ENCODE data around the gene RNF166. TPM values are rescaled to one million over a fixed set of nuclear protein-coding genes. Genes with fewer than 3 reads are reported as not detected.

RNF166 gene
- total RNA-seq, 2 donors from 2014 or later = 11.6 to 30.3 TPM

GRCh38 chr16:88700322-88700635 is 5.9 kb downstream of the RNF166 start:
- H3K27me3 ChIP-seq (replicated peaks; ENCODE audit: insufficient read depth) = no peaks in the 10 kb centered on the region
- intact Hi-C loops (cut with DNase I) = no loop called here
- no peaks in the 10 kb centered on the region for H3K36me3 ChIP-seq
- H3K9me3 ChIP-seq = no peaks in the 10 kb centered on the region
- H3K4me1 ChIP-seq (replicated peaks) = peaks cover 2% of the 10 kb centered on the region
- no peak for TF ChIP-seq POLR2A (IDR thresholded peaks at IDR 0.05)
- no peak for TF ChIP-seq POLR2AphosphoS5 (IDR thresholded peaks at IDR 0.05)
- no peak for TF ChIP-seq CTCF (IDR thresholded peaks at IDR 0.05)
- DNase-seq (ENCODE audit: low spot score) = no peak
- H3K4me3 ChIP-seq = no peak overlapping the region
- H3K27ac ChIP-seq = no peak overlapping the region
- 84% methylated on average over 14 of the region's 14 CpGs for WGBS

- Histone ChIP-seq H3K9me3 (no peaks in the 10 kb centered on the region), H3K4me3 (no peak overlapping the region), H3K27ac (no peak overlapping the region), H3K36me3 (no peaks in the 10 kb centered on the region), H3K4me1 (replicated peaks) (no peaks in the 10 kb centered on the region), H3K27me3 (replicated peaks; ENCODE audit: insufficient read depth) (no peaks in the 10 kb centered on the region)
- TF ChIP-seq POLR2AphosphoS5 (IDR thresholded peaks at IDR 0.05) (no peak), CTCF (IDR thresholded peaks at IDR 0.05) (no peak), POLR2A (IDR thresholded peaks at IDR 0.05) (no peak)
- 93% methylated on average over 13 of the region's 16 CpGs for WGBS
- intact Hi-C loops (cut with DNase I) = no loop called here
- DNase-seq (ENCODE audit: low spot score) = no peak
These were observed 7.0 kb downstream of the RNF166 start for GRCh38 chr16:88699180-88699579.

- TF ChIP-seq POLR2A (IDR thresholded peaks at IDR 0.05) (no peak), POLR2AphosphoS5 (IDR thresholded peaks at IDR 0.05) (no peak), CTCF (IDR thresholded peaks at IDR 0.05) (no peak)
- Histone ChIP-seq H3K4me3 (no peak overlapping the region), H3K36me3 (no peaks in the 10 kb centered on the region), H3K9me3 (no peaks in the 10 kb centered on the region), H3K4me1 (replicated peaks) (no peaks in the 10 kb centered on the region), H3K27ac (no peak overlapping the region), H3K27me3 (replicated peaks; ENCODE audit: insufficient read depth) (no peaks in the 10 kb centered on the region)
- intact Hi-C loops (cut with DNase I) = no loop called here
- 98% methylated on average over 21 of the region's 25 CpGs for WGBS
- no peak for DNase-seq (ENCODE audit: low spot score)
These were observed 7.6 kb downstream of the RNF166 start for GRCh38 chr16:88698646-88699045.

GRCh38 chr16:88697831-88698615 is 8.2 kb downstream of the RNF166 start:
- Histone ChIP-seq H3K4me1 (replicated peaks) (no peaks in the 10 kb centered on the region), H3K36me3 (no peaks in the 10 kb centered on the region), H3K9me3 (no peaks in the 10 kb centered on the region), H3K27me3 (replicated peaks; ENCODE audit: insufficient read depth) (no peaks in the 10 kb centered on the region), H3K27ac (no peak overlapping the region), H3K4me3 (no peak overlapping the region)
- intact Hi-C loops (cut with DNase I) = no loop called here
- 77% methylated on average over 35 of the region's 37 CpGs for WGBS
- TF ChIP-seq POLR2A (IDR thresholded peaks at IDR 0.05) (no peak), CTCF (IDR thresholded peaks at IDR 0.05) (peak in 2 of 4 experiments; percentile 8 to 23)
- DNase-seq (ENCODE audit: low spot score) = no peak

- Histone ChIP-seq H3K4me1 (replicated peaks) (no peaks in the 10 kb centered on the region), H3K4me3 (no peak overlapping the region), H3K27me3 (replicated peaks; ENCODE audit: insufficient read depth) (no peaks in the 10 kb centered on the region), H3K36me3 (no peaks in the 10 kb centered on the region), H3K9me3 (no peaks in the 10 kb centered on the region), H3K27ac (no peak overlapping the region)
- WGBS = 90% methylated on average over 45 of the region's 47 CpGs
- no peak for TF ChIP-seq POLR2AphosphoS5 (IDR thresholded peaks at IDR 0.05)
- TF ChIP-seq POLR2A (IDR thresholded peaks at IDR 0.05) = no peak
- TF ChIP-seq CTCF (IDR thresholded peaks at IDR 0.05) = no peak
- DNase-seq (ENCODE audit: low spot score) = no peak
- intact Hi-C loops (cut with DNase I) = no loop called here
These were observed 8.9 kb downstream of the RNF166 start for GRCh38 chr16:88697116-88697830.

Data from prostate gland (tissue), 2 donors.